Activated naive CD4-positive, alpha-beta T cell treated with anti-CD3 and anti-CD28 coated beads for 36 hours (primary cell): ENCODE data around the gene ZBTB8OS. TPM values are rescaled to one million over a fixed set of nuclear protein-coding genes. Genes with fewer than 3 reads are reported as not detected.

Experiments used
- CTCF ChIA-PET: fragments of 350-600 bp; sonication (Branson Sonifier 250); formaldehyde crosslinking; loops from one replicate; lab custom pipeline; 2021; ENCODE audit warnings: antibody characterized with exemption; lab: Charles Lee
- DNase-seq: peaks from one replicate; pipeline ENCODE4 v3.0.0-alpha.2; 2020
- H3K27ac Mint-ChIP-seq: one replicate; pipeline ENCODE4 v1.8.0; 2021; ENCODE audit warnings: mild to moderate bottlenecking, mixed read lengths
- H3K27me3 Mint-ChIP-seq: one replicate; pipeline ENCODE4 v1.8.0; 2021; ENCODE audit warnings: low read depth, mixed read lengths
- H3K36me3 Mint-ChIP-seq: one replicate; pipeline ENCODE4 v1.8.0; 2021; ENCODE audit warnings: low read depth, mixed read lengths
- H3K4me1 Mint-ChIP-seq: one replicate; pipeline ENCODE4 v1.8.0; 2021; ENCODE audit warnings: low read depth, mixed read lengths
- H3K4me3 Mint-ChIP-seq: one replicate; pipeline ENCODE4 v1.8.0; 2021; ENCODE audit warnings: mild to moderate bottlenecking, moderate library complexity, mixed read lengths
- H3K9me3 Mint-ChIP-seq: one replicate; pipeline ENCODE4 v1.8.0; 2021; ENCODE audit warnings: mixed read lengths
- intact Hi-C: fragments of 100-400 bp; cut with micrococcal nuclease; formaldehyde crosslinking; loops from one replicate; pipeline ENCODE4 v1.15.1; 2023
- total RNA-seq, 2 experiments: library from RNA; stranded (reverse); gene quantifications; one replicate each; pipeline ENCODE4 v1.2.3, GENCODE V29; 2021

Gene ZBTB8OS
- total RNA-seq, 2 experiments from 2014 or later: 53.7 to 56.7 TPM

GRCh38 chr1:32622205-32622604 is 28.1 kb downstream of the ZBTB8OS start:
- peaks cover 3% of the 10 kb centered on the region for H3K9me3 Mint-ChIP-seq
- peaks cover 28% of the 10 kb centered on the region for H3K36me3 Mint-ChIP-seq
- H3K4me1 Mint-ChIP-seq: peaks cover 39% of the 10 kb centered on the region
- intact Hi-C loops: loop anchor here (2.0 to 5.0 kb wide), 2 partner anchors 85 to 101 kb away; partner anchors contain the start of gene ZBTB8A
- H3K4me3 Mint-ChIP-seq: no peak overlapping the region
- H3K27me3 Mint-ChIP-seq: no peaks in the 10 kb centered on the region
- DNase-seq: no peak
- H3K27ac Mint-ChIP-seq: peak overlapping the region; percentile 1
- CTCF ChIA-PET: interaction anchor here (0.7 to 1.0 kb wide), 2 partner anchors 102 to 406 kb away, joined by 3 read pairs; no protein-coding TSS in a partner anchor

GRCh38 chr1:32619701-32620485 is 30.5 kb downstream of the ZBTB8OS start:
- peaks cover 22% of the 10 kb centered on the region for H3K36me3 Mint-ChIP-seq
- no peak for DNase-seq
- intact Hi-C loops: loop anchor here (5.0 kb wide), 1 partner anchor 83 kb away; the partner anchor contains the start of gene ZBTB8A
- CTCF ChIA-PET: interaction anchor here (0.8 to 1.5 kb wide), 4 partner anchors 9 to 99 kb away, joined by 4 to 7 read pairs (median 4); partner anchors contain the start of gene RBBP4
- no peak overlapping the region for H3K4me3 Mint-ChIP-seq
- no peaks in the 10 kb centered on the region for H3K27me3 Mint-ChIP-seq
- H3K27ac Mint-ChIP-seq: no peak overlapping the region
- H3K4me1 Mint-ChIP-seq: peaks cover 36% of the 10 kb centered on the region
- H3K9me3 Mint-ChIP-seq: peaks cover 3% of the 10 kb centered on the region

- Mint-ChIP-seq H3K27me3 (no peaks in the 10 kb centered on the region), H3K27ac (no peak overlapping the region), H3K4me3 (no peak overlapping the region), H3K36me3 (peaks cover 19% of the 10 kb centered on the region), H3K9me3 (no peaks in the 10 kb centered on the region), H3K4me1 (peaks cover 29% of the 10 kb centered on the region)
- CTCF ChIA-PET: no interaction called here
- intact Hi-C loops: no loop called here
- DNase-seq: no peak
Observed at GRCh38 chr1:32618673-32619221, 31.6 kb downstream of the ZBTB8OS start.

GRCh38 chr1:32613472-32613871 is 36.9 kb downstream of the ZBTB8OS start:
- Mint-ChIP-seq H3K4me1 (peaks cover 5% of the 10 kb centered on the region), H3K27ac (no peak overlapping the region), H3K9me3 (no peaks in the 10 kb centered on the region), H3K27me3 (no peaks in the 10 kb centered on the region), H3K36me3 (no peaks in the 10 kb centered on the region), H3K4me3 (no peak overlapping the region)
- DNase-seq: no peak
- intact Hi-C loops: loop anchor here (2.0 kb wide), 1 partner anchor 37 kb away; the partner anchor contains the start of genes RBBP4 and ZBTB8OS
- CTCF ChIA-PET: interaction anchor here (0.6 kb wide), 1 partner anchor 93 kb away, joined by 3 read pairs; no protein-coding TSS in a partner anchor

GRCh38 chr1:32612189-32612881 is 38.0 kb downstream of the ZBTB8OS start:
- no peak overlapping the region for H3K27ac Mint-ChIP-seq
- no peaks in the 10 kb centered on the region for H3K27me3 Mint-ChIP-seq
- H3K4me3 Mint-ChIP-seq: peak overlapping the region; percentile 70
- peaks cover 5% of the 10 kb centered on the region for H3K4me1 Mint-ChIP-seq
- DNase-seq: peak; percentile 70
- CTCF ChIA-PET: interaction anchor here (0.6 to 1.3 kb wide), 3 partner anchors 93 to 185 kb away, joined by 3 to 7 read pairs (median 3); no protein-coding TSS in a partner anchor
- intact Hi-C loops: loop anchor here (2.0 kb wide), 1 partner anchor 38 kb away; the partner anchor contains the start of genes RBBP4 and ZBTB8OS
- H3K36me3 Mint-ChIP-seq: no peaks in the 10 kb centered on the region
- no peaks in the 10 kb centered on the region for H3K9me3 Mint-ChIP-seq

- no peaks in the 10 kb centered on the region for H3K27me3 Mint-ChIP-seq
- CTCF ChIA-PET: interaction anchor here (0.9 to 1.4 kb wide), 3 partner anchors 8 to 185 kb away, joined by 3 to 7 read pairs (median 4); no protein-coding TSS in a partner anchor
- intact Hi-C loops: loop anchor here (2.0 kb wide), 1 partner anchor 39 kb away; the partner anchor contains the start of genes RBBP4 and ZBTB8OS
Observed at GRCh38 chr1:32611859-32612188, 38.5 kb downstream of the ZBTB8OS start.

GRCh38 chr1:32609180-32609579 is 41.2 kb downstream of the ZBTB8OS start:
- intact Hi-C loops: no loop called here
- H3K9me3 Mint-ChIP-seq: no peaks in the 10 kb centered on the region

More at GRCh38 chr1:32611859-32612188, 38.5 kb downstream of the ZBTB8OS start:
- H3K4me3 Mint-ChIP-seq: peak overlapping the region; percentile 70
- H3K27ac Mint-ChIP-seq: no peak overlapping the region
- no peaks in the 10 kb centered on the region for H3K36me3 Mint-ChIP-seq
- H3K4me1 Mint-ChIP-seq: peaks cover 5% of the 10 kb centered on the region
- H3K9me3 Mint-ChIP-seq: no peaks in the 10 kb centered on the region
- DNase-seq: no peak

GRCh38 chr1:32606565-32607371 is 43.6 kb downstream of the ZBTB8OS start:
- Mint-ChIP-seq H3K27me3 (no peaks in the 10 kb centered on the region), H3K36me3 (no peaks in the 10 kb centered on the region), H3K4me3 (no peak overlapping the region), H3K27ac (no peak overlapping the region), H3K4me1 (no peaks in the 10 kb centered on the region), H3K9me3 (no peaks in the 10 kb centered on the region)
- no peak for DNase-seq
- CTCF ChIA-PET: no interaction called here
- intact Hi-C loops: no loop called here

More at GRCh38 chr1:32609180-32609579, 41.2 kb downstream of the ZBTB8OS start:
- DNase-seq: no peak
- Mint-ChIP-seq H3K4me3 (no peak overlapping the region), H3K4me1 (peaks cover 5% of the 10 kb centered on the region), H3K36me3 (no peaks in the 10 kb centered on the region), H3K27ac (no peak overlapping the region), H3K27me3 (no peaks in the 10 kb centered on the region)
- CTCF ChIA-PET: interaction anchor here (0.8 kb wide), 1 partner anchor 89 kb away, joined by 5 read pairs; no protein-coding TSS in a partner anchor

GRCh38 chr1:32605711-32606424 is 44.5 kb downstream of the ZBTB8OS start:
- CTCF ChIA-PET: no interaction called here
- Mint-ChIP-seq H3K27me3 (no peaks in the 10 kb centered on the region), H3K9me3 (no peaks in the 10 kb centered on the region), H3K36me3 (no peaks in the 10 kb centered on the region), H3K4me1 (no peaks in the 10 kb centered on the region), H3K27ac (no peak overlapping the region), H3K4me3 (no peak overlapping the region)
- no peak for DNase-seq
- intact Hi-C loops: no loop called here

GRCh38 chr1:32600034-32600433 is 50.3 kb downstream of the ZBTB8OS start:
- Mint-ChIP-seq H3K27me3 (no peaks in the 10 kb centered on the region), H3K9me3 (no peaks in the 10 kb centered on the region), H3K36me3 (no peaks in the 10 kb centered on the region), H3K4me3 (no peak overlapping the region), H3K4me1 (no peaks in the 10 kb centered on the region), H3K27ac (no peak overlapping the region)
- DNase-seq: no peak
- CTCF ChIA-PET: no interaction called here
- intact Hi-C loops: no loop called here

- Mint-ChIP-seq H3K4me1 (no peaks in the 10 kb centered on the region), H3K9me3 (no peaks in the 10 kb centered on the region), H3K27ac (no peak overlapping the region), H3K27me3 (no peaks in the 10 kb centered on the region), H3K4me3 (no peak overlapping the region), H3K36me3 (no peaks in the 10 kb centered on the region)
- CTCF ChIA-PET: no interaction called here
- no peak for DNase-seq
- intact Hi-C loops: no loop called here
Observed at GRCh38 chr1:32592943-32593342, 57.4 kb downstream of the ZBTB8OS start.
